ENCODE measurements around the gene GLRA1. TPM values are rescaled to one million over a fixed set of nuclear protein-coding genes. Genes with fewer than 3 reads are reported as not detected.

GLRA1 gene
- total RNA-seq, 2 donors from 2014 or later, result not detected

DNA sequence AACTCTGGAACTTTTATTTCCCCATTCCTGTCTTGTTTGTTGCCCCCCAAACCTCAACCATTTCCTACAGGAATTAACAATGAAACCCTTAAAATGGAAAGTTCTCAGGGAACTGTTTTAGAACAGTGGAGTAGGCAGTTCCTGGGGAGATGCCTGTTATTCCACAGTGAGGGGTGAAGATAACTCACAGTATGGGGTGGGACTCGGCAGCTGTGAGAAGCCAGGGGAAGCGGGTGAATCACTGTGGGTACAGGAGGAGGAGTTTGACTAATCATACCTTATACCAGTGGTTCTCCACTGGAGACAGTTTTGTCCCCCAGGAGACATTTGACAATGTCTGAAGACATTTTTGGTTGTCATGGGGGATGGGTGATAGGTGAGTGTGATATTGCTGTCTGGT is 36.9 kb upstream of the GLRA1 start:
- Histone ChIP-seq H3K27me3 (replicated peaks; ENCODE audit: insufficient read depth) (no peaks in the 10 kb centered on the region), H3K4me1 (ENCODE audit: control insufficient read depth in 1 of 2, low read depth in 2 of 2) (no peaks in the 10 kb centered on the region), H3K4me3 (no peak overlapping the region), H3K27ac (no peak overlapping the region), H3K36me3 (no peaks in the 10 kb centered on the region), H3K9me3 (no peaks in the 10 kb centered on the region)
- TF ChIP-seq, protein P1, sequence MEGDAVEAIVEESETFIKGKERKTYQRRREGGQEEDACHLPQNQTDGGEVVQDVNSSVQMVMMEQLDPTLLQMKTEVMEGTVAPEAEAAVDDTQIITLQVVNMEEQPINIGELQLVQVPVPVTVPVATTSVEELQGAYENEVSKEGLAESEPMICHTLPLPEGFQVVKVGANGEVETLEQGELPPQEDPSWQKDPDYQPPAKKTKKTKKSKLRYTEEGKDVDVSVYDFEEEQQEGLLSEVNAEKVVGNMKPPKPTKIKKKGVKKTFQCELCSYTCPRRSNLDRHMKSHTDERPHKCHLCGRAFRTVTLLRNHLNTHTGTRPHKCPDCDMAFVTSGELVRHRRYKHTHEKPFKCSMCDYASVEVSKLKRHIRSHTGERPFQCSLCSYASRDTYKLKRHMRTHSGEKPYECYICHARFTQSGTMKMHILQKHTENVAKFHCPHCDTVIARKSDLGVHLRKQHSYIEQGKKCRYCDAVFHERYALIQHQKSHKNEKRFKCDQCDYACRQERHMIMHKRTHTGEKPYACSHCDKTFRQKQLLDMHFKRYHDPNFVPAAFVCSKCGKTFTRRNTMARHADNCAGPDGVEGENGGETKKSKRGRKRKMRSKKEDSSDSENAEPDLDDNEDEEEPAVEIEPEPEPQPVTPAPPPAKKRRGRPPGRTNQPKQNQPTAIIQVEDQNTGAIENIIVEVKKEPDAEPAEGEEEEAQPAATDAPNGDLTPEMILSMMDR (IDR thresholded peaks at IDR 0.05), result no peak
- ATAC-seq (ENCODE audit: insufficient number of reproducible peaks, low FRiP score, low read depth) (no peak), DNase-seq (ENCODE audit: low spot score) (no peak)

DNA sequence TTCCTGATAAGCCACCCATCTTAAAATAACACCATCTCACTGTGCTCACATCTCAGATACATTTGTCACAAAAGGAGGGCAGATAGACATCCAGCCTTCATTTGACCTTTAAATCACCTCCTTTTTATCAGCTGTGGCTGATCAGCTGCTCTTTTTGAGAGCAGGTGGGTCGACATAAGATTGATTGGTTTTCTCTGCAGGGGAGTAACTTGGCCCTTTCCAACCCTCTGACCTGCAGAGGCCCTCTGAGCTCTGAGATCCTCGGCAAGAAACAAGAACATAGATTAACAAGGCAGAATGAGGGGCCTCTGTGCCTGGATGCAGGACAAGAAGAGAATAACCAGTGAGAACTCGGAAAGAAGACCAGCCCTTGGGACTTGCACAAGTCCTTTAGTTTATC is 33.5 kb upstream of the GLRA1 start:
- no peaks in the 10 kb centered on the region for H3K36me3 ChIP-seq
- no peaks in the 10 kb centered on the region for H3K27me3 ChIP-seq (replicated peaks; ENCODE audit: insufficient read depth)
- H3K9me3 ChIP-seq, result no peaks in the 10 kb centered on the region
- ATAC-seq (ENCODE audit: insufficient number of reproducible peaks, low FRiP score, low read depth), result no peak
- TF ChIP-seq, protein P1 (IDR thresholded peaks at IDR 0.05), result no peak
- no peak overlapping the region for H3K27ac ChIP-seq
- DNase-seq (ENCODE audit: low spot score), result no peak
- H3K4me1 ChIP-seq (ENCODE audit: control insufficient read depth in 1 of 2, low read depth in 2 of 2), result no peaks in the 10 kb centered on the region
- H3K4me3 ChIP-seq, result no peak overlapping the region

DNA sequence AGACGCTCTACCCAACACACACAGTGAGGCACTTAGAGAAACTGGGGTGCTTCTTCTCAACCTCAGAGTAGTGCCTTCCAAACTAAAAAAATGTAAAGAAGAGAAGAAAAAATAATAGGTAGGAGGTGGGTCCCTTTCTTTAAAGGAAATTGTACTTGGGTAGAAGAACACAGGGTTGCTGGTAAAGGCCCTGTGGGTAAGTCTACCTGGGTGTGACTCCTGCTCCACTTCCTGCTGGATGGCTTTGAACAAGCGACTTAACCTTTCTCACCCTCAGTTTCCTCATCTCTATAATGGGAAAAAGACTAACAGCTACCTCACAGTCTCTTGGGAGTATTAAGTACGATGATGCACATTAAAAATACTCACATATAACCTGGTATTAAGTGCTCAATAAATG is 32.1 kb upstream of the GLRA1 start:
- DNase-seq (ENCODE audit: low spot score) (no peak), ATAC-seq (ENCODE audit: insufficient number of reproducible peaks, low FRiP score, low read depth) (no peak)
- H3K36me3 ChIP-seq, result no peaks in the 10 kb centered on the region
- no peaks in the 10 kb centered on the region for H3K9me3 ChIP-seq
- H3K27me3 ChIP-seq (replicated peaks; ENCODE audit: insufficient read depth), result no peaks in the 10 kb centered on the region
- H3K27ac ChIP-seq, result no peak overlapping the region
- H3K4me1 ChIP-seq (ENCODE audit: control insufficient read depth in 1 of 2, low read depth in 2 of 2), result no peaks in the 10 kb centered on the region
- no peak overlapping the region for H3K4me3 ChIP-seq
- TF ChIP-seq, protein P1 (IDR thresholded peaks at IDR 0.05), result no peak

DNA sequence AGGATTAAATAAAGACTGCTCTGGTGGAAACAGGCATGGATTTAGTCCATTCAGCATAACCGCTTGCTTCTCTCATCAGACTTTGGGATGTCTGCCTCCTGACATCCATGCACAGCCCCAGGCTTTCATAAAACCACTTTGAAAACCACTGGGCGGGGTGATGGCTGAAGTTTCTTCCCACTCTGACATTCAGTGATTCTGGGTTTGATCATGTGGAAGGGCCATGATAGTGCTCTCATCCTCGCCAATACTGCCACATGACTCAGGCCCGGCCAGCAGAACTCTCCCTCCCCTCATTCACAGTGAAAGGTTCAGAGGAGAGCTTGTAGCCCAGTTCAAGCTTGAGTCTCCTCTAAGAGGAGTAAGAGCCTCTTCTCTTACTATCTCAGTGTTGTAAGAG is 29.6 kb upstream of the GLRA1 start:
- no peak overlapping the region for H3K4me3 ChIP-seq
- H3K4me1 ChIP-seq (ENCODE audit: control insufficient read depth in 1 of 2, low read depth in 2 of 2), result no peaks in the 10 kb centered on the region
- H3K9me3 ChIP-seq, result no peaks in the 10 kb centered on the region
- TF ChIP-seq, protein P1 (IDR thresholded peaks at IDR 0.05), result no peak
- H3K27me3 ChIP-seq (replicated peaks; ENCODE audit: insufficient read depth), result no peaks in the 10 kb centered on the region
- H3K36me3 ChIP-seq, result no peaks in the 10 kb centered on the region
- ATAC-seq (ENCODE audit: insufficient number of reproducible peaks, low FRiP score, low read depth) (no peak), DNase-seq (ENCODE audit: low spot score) (no peak)
- H3K27ac ChIP-seq, result no peak overlapping the region

DNA sequence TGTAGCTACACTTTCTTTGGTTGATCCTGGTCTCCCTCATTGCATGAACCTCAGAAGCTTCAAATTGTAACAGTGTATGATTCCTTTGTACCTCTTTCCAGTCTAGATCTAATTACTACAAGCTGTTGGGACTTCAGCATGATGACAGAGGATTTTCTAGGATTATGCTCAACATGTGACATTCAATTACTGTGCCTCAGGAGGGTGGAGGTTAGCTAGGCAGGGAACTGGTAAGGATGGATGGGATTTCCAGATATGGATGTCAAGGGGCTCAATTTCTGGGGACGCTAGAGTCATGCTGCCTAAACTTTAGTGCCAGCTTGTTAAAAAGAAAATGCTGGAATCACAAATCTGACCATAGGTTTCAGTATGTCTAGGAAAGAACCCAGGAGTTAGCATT is 29.2 kb upstream of the GLRA1 start:
- DNase-seq (ENCODE audit: low spot score), result no peak
- no peaks in the 10 kb centered on the region for H3K27me3 ChIP-seq (replicated peaks; ENCODE audit: insufficient read depth)
- H3K4me3 ChIP-seq, result no peak overlapping the region
- no peaks in the 10 kb centered on the region for H3K36me3 ChIP-seq
- no peak for ATAC-seq (ENCODE audit: insufficient number of reproducible peaks, low FRiP score, low read depth)
- TF ChIP-seq, protein P1 (IDR thresholded peaks at IDR 0.05), result no peak
- no peaks in the 10 kb centered on the region for H3K4me1 ChIP-seq (ENCODE audit: control insufficient read depth in 1 of 2, low read depth in 2 of 2)
- no peaks in the 10 kb centered on the region for H3K9me3 ChIP-seq
- H3K27ac ChIP-seq, result no peak overlapping the region

Data from thoracic aorta (tissue), 2 donors.